Stimulated activated CD4-positive, alpha-beta T cell treated with anti-CD3 and anti-CD28 coated beads, Interleukin-15, amount 100 ng/mL, for 24 hours (primary cell): Measurements from ENCODE around the gene OR8K3.

Source experiments
- DNase-seq: peaks from one replicate; pipeline ENCODE4 v3.0.0-alpha.2; 2020

The OR8K3 gene

DNA sequence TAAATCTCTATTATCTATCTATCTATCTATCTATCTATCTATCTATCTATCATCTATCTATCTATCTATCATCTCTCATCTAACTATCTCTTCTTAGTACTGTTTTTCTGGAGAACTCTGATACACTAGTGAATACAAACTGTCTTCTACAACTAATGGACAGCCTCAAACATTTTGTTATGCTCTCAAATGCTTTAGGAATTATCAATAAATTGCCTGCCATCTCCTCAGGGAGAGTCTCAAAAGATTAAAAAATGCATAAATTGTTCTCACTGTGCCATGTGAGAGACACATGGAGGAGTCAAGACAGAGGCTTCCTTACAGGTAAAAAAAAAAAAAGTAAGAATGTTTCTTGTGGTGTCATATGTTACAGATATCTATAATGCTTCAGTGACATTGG lies at the start of gene OR8K3:
Gene OR8K3 (plus strand): TSS at position 301 of the 400 bp plus-strand sequence. CDS start 3,163 bp downstream, outside the sequence.
- DNase-seq, result no peak

DNA sequence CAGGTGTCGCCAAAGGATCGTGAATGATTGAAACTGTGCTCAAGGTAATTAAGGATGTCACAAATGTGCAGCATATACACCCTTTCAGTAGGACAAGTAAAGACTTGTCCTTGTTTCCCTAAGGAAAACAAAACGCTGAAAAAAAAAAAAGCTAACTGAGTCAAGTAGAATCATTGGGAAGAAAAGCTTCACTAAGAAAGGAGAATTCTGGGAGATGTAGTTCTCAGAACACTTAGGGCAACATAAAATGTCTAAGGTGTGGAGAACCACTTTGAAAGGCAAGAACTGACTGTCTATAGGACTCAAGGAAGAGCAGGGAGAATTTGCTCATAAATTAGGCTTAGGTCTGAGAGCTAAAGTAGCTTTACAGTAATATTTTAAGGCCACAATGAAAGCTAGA lies 43.9 kb upstream of the OR8K3 start:
- no peak for DNase-seq

DNA sequence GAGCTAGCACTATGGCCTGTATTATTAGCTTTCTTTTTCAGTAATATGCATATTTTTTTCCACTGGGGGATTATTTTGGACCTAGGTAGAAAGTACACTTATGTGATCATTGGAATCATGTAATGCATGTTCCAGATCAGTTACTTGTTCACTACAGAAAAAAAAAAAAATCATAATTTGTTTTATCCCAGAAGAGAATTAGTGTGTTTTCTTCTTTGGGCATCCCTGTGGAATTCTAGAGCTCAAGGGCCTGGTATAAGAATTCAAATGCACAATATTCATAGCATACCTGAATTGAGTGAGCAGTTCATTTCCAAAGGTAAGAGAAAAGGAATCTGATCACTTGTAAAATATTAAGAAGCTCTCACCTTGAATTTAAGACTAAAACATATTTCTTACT lies 41.1 kb upstream of the OR8K3 start, which contains the start of gene OR5T1:
Gene OR5T1 (plus strand): TSS at position 301 of the 400 bp plus-strand sequence. CDS start 1,485 bp downstream, outside the sequence.
- DNase-seq, result no peak

DNA sequence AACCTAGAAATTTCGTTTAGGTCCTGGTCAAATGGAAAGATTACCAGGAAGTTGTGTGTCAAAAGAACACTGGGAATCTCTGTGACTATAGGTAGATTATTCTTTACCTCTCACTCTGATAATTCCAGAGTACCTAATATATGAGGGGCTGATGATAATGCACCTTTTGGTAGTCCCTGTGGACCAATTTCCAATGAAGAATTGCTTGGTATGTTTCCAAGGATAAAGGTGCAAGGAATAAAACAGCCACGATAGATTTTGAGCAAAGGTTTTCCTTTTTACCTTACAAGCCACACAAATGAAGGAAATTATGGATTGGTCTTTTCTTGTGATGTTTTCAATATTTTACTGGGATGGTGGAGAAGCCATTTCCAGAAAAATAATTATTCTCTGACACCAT lies 22.8 kb upstream of the OR8K3 start, which contains the start of gene OR8H1:
Gene OR8H1 (minus strand): TSS at position 101 of the 400 bp plus-strand sequence. CDS start 1,192 bp downstream, outside the sequence.
- no peak for DNase-seq

DNA sequence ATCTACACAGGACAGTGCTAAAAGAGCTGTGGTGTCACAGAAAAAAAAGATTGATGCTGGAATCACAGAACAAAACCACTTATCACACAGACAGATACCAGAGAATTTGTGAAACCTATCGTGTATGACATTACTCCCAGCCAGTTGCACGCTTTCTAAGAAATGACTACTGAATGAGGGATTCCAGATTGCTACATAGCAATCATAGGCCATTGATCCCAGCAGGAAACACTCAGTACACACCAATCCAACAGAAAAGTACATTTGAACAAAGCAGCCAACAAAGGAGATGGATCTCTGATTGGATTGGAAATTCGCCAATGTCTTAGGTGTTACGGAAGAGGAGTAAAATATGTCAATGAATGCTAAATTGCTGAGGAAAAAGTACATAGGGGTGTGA lies 18.0 kb upstream of the OR8K3 start:
- no peak for DNase-seq

DNA sequence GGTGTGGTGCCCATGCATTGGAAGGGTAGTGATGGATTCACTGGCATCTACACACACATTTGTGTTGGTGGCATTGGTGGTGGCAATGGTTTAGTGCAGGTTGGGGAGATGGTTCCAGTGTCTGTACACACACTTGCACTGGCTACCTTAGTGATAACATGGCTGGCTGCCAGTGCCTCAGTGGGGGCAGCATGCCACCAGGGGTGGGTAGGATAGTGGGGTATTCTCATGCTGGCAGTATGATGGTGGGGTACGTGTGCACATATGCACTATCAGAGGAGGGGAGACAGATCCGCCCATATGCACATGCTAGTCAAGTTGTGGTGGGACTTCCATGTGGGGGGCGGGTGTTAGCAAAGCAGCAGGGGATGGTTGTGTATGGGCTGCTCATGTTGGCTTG lies 7.1 kb upstream of the OR8K3 start:
- DNase-seq, result no peak

DNA sequence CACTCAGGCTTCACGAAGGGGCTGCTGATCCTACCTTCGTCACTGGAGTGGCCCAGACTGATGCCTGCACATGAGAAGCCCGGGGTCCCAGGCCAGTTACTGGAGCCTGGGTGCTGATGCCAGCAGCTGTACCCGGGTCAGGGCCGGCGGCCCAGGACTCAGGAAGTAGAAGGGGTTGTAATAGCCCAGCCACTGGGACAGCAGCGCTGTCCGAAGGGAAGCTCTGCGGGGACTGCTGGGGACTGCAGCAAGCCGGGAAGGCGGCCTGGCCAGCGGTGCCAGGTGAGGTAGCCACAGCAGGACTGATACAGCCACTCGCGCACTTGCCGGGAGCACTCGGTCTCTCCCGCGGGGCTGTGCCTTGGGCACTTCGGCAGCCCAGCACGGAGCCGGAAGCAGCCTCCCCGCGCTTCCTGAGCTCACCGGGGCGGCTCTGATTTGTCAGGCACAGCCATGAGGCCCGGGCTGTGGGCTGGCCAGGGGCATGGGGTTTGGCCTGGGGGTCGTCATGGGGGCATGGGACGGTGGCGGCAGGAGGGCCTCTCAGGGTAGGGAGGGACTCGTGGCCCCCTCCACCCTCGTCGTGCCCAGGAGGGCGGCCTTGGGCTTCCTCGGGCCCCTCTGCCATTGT lies 17.0 kb downstream of the OR8K3 start:
- DNase-seq, result no peak

DNA sequence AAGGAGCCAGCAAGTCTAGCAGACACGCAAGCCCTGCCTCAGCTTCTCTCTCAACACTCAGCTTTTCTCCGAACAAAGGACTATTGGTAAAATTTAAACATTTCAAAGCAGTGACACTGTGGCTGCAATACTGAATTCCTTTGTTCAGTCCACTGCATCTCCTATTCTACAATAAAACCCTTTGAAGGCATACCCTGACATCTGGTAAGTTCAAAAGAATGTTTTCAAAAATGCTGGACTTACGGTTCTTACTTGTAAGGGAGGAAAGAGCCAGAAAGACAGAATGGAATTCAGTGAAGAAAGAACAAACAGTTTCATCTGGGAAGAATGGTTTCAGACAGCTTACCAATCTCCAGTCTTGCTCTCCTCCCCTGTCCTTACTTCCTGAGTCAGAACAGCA lies 18.2 kb downstream of the OR8K3 start:
- no peak for DNase-seq

DNA sequence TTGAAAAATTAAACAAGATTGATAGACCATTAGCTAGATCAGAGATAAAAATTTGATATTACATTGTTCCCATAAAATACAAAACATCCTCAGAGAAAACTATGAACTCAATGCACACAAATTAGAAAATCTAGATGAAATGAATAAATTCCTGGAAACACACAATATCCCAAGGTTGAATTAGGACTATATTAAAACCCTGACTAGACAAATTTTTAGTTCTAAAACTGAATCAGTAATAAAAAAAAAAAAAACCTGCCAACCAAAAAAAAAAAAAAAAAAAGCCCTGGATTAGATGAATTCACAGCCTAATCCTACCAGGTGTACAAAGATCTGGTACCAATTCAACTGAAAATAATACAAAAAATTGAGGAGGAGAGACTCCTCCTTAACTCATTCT lies 25.3 kb downstream of the OR8K3 start:
- no peak for DNase-seq

DNA sequence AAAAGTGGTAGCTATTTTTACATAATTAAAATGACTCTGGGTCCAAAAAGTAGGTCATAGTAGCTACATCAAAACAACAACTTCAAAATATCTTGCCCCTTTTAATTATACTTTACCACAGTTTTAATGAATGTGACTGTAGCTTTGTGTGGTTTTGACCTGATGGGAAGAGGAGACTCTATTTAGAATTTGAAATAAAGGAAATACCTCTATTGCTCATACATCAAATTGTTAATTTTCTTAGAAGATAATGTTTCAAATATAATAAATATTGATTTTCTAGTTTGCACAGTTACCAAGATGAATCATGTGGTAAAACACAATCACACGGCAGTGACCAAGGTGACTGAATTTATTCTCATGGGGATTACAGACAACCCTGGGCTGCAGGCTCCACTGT lies 30.8 kb downstream of the OR8K3 start, which contains the start of gene OR8K1:
Gene OR8K1 (plus strand): TSS at position 301 of the 400 bp plus-strand sequence. CDS start 0 bp downstream, at position 301.
- DNase-seq, result no peak

DNA sequence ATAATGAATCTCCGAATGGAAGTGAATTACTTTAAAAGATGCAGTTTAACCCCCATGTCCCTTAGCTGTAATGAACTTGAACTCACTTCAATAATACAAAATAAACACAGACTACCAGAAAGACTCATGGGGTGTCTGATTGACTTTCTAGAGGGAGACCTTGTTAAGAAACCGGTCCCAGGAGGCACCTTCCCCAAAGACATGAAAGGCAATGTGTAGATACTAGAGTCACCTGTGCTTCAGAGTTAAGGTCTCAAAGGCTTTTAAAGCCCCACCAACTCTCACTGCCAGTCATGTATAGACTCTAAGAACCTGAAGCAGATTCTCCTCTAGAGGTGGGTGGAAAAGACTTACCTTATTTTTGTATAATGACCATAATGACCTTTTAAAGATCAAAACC lies 39.0 kb downstream of the OR8K3 start, which contains the start of gene OR8J1:
Gene OR8J1 (plus strand): TSS at position 301 of the 400 bp plus-strand sequence. CDS start 5,956 bp downstream, outside the sequence.
- DNase-seq, result no peak
